Stimulated activated naive CD4-positive, alpha-beta T cell (primary cell): ENCODE measurements around the gene ANO8.
"Not testable (repeated sequence)": the region's sequence is repeated elsewhere in the genome, so short reads cannot be mapped to it uniquely, and the experiment has no call there.

Experiments used
- DNase-seq, 6 experiments: peaks; one replicate each; lab custom pipeline; 2025; lab: John Stamatoyannopoulos, UW

The ANO8 gene, protein sequence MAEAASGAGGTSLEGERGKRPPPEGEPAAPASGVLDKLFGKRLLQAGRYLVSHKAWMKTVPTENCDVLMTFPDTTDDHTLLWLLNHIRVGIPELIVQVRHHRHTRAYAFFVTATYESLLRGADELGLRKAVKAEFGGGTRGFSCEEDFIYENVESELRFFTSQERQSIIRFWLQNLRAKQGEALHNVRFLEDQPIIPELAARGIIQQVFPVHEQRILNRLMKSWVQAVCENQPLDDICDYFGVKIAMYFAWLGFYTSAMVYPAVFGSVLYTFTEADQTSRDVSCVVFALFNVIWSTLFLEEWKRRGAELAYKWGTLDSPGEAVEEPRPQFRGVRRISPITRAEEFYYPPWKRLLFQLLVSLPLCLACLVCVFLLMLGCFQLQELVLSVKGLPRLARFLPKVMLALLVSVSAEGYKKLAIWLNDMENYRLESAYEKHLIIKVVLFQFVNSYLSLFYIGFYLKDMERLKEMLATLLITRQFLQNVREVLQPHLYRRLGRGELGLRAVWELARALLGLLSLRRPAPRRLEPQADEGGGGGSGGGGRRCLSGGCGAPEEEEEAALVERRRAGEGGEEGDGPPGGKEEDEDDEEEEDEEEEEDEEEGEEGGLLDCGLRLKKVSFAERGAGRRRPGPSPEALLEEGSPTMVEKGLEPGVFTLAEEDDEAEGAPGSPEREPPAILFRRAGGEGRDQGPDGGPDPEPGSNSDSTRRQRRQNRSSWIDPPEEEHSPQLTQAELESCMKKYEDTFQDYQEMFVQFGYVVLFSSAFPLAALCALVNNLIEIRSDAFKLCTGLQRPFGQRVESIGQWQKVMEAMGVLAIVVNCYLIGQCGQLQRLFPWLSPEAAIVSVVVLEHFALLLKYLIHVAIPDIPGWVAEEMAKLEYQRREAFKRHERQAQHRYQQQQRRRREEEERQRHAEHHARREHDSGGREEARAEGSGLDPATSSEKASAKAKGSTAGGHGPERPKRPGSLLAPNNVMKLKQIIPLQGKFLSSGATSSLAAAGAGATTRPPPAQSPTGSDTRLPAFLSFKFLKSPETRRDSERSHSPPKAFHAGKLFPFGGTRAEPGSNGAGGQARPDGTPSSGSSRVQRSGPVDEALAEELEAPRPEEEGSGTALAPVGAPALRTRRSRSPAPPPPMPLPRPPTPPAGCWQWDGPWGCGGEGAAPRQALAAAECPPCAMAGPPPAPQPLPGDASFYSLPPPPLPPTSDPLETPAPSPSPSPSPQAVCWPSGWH

GRCh38 chr19:17334414-17335409 is at the start of gene ANO8:
Gene ANO8 (minus strand): TSS chr19:17334855. CDS start chr19:17334670, 185 bp downstream.
- peak; percentile 86 to 95 (median 92) for DNase-seq

- no peak for DNase-seq
Measured at GRCh38 chr19:17380426-17381138, 45.9 kb upstream of the ANO8 start.

- no peak for DNase-seq
Measured at GRCh38 chr19:17379221-17379631, 44.6 kb upstream of the ANO8 start.

DNA sequence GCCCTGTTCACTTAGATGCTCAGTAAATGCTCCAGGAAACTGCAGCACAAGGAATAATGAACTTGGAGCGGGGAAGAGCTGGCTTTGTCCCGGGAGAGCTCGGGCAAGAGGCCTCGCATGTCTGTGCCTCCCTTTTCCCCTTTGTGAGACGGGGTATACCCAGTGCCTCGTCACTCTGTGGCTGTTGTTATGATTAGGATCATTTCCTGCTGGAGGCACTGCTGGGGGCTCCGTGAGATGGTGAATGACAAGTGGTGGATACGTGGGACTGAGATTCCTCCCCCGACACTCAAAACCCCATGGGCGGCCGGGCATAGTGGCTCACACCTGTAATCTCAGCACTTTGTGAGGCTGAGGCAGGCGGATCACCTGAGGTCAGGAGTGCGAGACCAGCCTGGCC is 43.6 kb upstream of the ANO8 start:
- no peak for DNase-seq

DNA sequence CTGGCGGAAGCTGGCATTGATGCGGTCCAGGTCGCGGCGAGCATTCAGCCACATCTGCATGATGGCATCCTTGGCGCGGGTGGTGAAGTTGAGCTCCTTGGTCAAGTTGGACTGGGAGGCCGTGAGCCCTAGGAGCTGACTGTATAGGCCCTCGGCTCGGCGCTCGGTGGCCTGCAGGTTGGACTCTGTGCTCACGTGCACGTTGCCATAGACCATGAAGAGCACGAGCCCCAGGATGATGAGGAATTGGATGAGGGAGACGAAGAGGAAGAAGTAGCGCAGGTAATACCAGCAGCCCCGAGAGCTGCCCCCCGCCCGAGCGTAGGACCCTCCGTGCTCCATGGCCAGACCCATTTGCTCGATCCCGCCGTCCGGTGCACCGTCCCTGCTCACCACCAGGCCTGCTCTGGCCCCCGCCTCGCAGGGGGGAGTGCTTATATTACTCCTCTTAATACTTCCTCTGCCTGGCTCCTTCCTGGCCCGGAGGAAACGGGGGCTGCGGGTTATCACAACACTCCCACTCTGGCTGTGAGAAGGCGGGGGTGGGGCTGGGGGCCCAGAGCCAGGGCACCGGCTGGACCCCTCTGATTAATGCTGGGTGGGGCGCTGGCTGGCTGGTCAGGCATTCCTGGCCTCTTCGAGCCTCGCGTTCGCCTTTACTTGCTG is 42.4 kb upstream of the ANO8 start, which contains the start of gene PLVAP:
PLVAP (minus strand) TSS at position 408 of the 666 bp plus-strand sequence; CDS start at position 354, 54 bp downstream.
- peak in 1 of 6 experiments; percentile 5 for DNase-seq

GRCh38 chr19:17370026-17370587 is 35.5 kb upstream of the ANO8 start:
- DNase-seq, result no peak

GRCh38 chr19:17365361-17365760 is 30.7 kb upstream of the ANO8 start:
- DNase-seq, result no peak

DNA sequence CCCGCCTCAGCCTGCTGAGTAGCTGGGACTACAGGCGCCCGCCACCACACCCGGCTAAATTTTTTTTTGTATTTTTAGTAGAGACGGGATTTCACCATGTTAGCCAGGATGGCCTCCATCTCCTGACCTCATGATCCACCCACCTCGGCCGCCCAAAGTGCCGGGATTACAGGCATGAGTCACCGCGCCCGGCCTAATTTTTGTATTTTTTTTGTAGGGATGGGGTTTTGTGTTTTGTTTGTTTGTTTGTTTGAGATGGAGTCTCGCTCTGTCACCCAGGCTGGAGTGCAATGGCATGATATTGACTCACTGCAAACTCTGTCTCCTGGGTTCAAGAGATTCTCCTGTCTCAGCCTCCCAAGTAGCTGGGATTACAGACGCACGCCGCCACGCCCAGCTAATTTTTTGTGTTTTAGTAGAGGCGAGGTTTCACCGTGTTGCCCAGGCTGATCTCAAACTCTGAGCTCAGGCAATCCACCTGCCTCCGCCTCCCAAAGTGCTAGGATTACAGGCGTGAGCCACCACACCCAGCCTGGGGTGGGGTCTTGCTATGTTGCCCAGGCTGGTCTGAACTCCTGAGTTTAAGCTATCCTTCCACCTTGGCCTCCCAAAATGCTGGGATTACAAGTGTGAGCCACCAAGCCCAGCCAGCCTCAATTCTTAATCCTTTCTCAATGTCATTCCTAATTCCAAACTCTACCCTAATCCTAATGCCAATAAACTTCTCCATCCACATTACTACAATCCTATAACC is 29.4 kb upstream of the ANO8 start:
- not testable (repeated sequence) for DNase-seq

DNA sequence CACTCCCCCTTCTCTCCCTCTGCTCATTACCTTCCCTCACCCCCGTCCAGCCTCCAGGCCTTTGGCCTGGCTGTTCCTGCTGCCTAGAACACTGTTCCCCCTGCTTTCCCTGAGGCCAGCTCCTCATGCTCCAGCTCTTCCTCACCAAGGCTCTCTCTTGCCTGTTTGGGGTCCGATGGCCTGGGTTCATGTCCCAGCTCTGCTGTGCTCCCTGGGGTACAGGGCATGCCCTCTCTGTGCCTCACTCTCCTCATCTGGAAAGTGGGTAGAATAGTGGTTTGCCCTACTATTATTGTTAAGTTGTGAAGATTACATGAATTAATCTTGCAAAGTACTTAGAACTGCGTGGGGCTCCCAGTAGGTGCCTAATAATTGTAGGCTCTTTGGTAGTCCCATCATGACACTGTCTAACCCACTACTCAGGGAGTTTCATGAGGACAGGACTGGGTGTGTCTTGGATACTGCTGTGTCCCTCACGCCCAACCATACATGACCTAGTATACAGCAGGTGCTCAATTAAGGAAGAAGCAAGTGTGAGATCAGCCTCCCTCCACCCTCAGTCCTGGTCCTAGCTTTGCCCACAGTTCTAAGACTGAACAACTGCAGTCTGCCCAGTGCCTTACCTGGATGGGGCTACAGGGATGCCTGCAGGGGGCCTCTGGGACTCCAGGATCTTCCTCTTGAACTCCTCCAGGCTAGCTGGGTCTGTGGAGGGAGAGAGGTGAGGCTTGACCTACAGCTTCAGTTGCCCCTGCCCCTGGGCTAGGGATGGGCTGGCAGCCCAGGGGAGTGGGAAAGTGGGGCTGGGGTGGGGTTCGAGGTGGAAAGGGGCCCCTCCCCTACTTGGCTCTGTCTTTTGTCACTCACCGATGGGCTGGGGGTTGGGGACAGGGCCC is 25.5 kb upstream of the ANO8 start:
- DNase-seq, result no peak

DNA sequence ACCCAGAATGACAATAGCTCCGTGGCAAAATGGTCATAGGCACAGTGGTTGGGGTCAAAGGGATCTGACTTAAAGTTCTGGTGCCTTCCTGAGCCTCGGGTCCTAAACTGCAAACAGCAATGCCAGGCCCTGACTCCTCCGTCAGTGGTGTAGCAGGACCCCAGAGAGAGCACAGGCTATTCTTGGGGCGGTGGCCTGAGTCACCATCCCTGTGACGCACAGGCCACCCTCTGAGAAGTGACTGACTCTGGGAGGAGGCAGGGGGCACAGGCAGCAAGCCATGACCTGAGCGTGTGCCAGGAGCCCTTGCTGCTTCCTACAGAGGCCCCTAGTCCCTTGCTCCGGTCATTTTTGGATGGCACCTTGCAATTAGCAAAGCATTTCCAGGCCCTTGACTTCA is 23.7 kb upstream of the ANO8 start:
- DNase-seq, result no peak

- DNase-seq, result no peak
Measured at GRCh38 chr19:17357724-17358123, 23.1 kb upstream of the ANO8 start.

DNA sequence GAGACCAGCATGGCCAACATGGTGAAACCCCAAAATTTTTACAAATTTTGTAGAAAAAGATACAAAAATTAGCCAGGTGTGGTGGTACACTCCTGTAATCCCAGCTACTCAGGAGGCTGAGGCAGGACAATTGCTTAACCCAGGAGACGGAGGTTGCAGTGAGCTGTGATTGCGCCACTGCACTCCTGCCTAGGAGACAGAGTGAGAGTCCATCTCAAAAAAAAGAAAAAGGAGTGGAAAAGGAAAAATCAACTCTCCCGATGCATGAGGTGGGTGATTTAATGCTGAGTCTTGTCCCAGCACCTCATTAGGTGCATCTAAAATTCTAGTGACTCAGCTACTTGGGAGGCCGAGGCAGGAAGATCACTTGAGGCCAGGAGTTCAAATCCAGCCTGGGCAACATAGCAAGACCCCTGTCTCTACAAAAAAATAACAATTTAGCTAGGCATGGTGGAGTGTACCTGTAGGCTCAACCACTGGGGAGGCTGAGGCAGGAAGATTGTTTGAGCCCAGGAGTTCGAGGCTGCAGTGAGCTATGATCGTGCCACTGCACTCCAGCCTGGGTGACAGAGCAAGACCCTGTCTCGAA is 22.5 kb upstream of the ANO8 start:
- no peak for DNase-seq

- DNase-seq, result no peak
Measured at GRCh38 chr19:17353386-17353785, 18.7 kb upstream of the ANO8 start.

GRCh38 chr19:17352608-17353280 is 18.1 kb upstream of the ANO8 start:
- no peak for DNase-seq

GRCh38 chr19:17351815-17352435 is 17.3 kb upstream of the ANO8 start:
- DNase-seq, result no peak

DNA sequence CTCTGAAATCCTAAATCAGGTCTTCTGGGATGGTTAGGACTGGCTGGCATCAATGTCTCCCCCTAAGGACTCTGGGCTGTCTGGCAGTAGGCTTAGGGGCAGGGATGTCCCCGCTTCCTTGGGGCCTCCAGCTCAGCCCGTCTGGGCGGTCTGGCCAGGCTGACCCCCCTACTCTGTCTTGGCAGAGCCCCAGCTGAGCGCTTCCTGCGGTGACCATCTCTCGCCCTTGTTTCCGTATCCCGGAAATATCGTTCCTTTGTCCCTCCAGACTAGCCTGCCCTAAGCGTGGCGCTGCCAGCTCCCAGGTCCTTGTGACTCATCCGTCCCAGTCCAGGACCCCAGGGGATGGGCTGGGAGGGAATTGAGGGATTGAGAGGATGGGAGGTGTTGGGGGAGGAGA is 14.0 kb upstream of the ANO8 start:
- no peak for DNase-seq
